Activated CD4-positive, alpha-beta T cell treated with anti-CD3 and anti-CD28 coated beads, Interleukin-2, amount 10 ng/mL, durations not matched to agents 7 days and 5 days (primary cell): Measurements from ENCODE around the gene SST. TPM values are rescaled to one million over a fixed set of nuclear protein-coding genes. Genes with fewer than 3 reads are reported as not detected.

ENCODE experiments used
- total RNA-seq, 2 experiments: library from RNA; stranded (reverse); gene quantifications; one replicate each; pipeline ENCODE4 v1.2.3, GENCODE V29; 2021

SST gene
- total RNA-seq, 2 experiments from 2014 or later, result not detected

Other genes starting within 250 kb of the SST start
- not detected for gene RTP2, start 32.2 kb upstream of the SST start, total RNA-seq
- gene BCL6, start 75.1 kb upstream of the SST start, total RNA-seq, result 10 to 100 TPM; 12.0 to 12.7 TPM